Central memory CD8-positive, alpha-beta T cell (primary cell): ENCODE results near the gene TESK2.
A peak's percentile ranks its signal among the peaks of the same experiment; 100 is the strongest.

Experiments
- ATAC-seq: fragments of 150-1000 bp; cut with Tn5 transposase; replicated peaks from 2 replicates; pipeline ENCODE4 v1.10.0; 2022; ENCODE audit warnings: mild to moderate bottlenecking, moderate FRiP score, moderate number of reproducible peaks; ENCODE audit not compliant: poor library complexity, severe bottlenecking; ENCODE audit errors: extremely low read depth
- DNase-seq, 2 donors: peaks; one replicate each; pipeline ENCODE4 v3.0.0; 2021; ENCODE audit warnings: low spot score in 2 of 2
- H3K27ac Mint-ChIP-seq: one replicate; pipeline ENCODE4 v1.8.0; 2022; ENCODE audit warnings: low read depth, mild to moderate bottlenecking, moderate library complexity, mixed read lengths
- H3K27me3 Mint-ChIP-seq: one replicate; pipeline ENCODE4 v1.8.0; 2022; ENCODE audit warnings: mixed read lengths
- H3K36me3 Mint-ChIP-seq: one replicate; pipeline ENCODE4 v1.8.0; 2022; ENCODE audit warnings: mild to moderate bottlenecking, moderate library complexity, mixed read lengths; ENCODE audit not compliant: insufficient read depth
- H3K4me1 Mint-ChIP-seq: one replicate; pipeline ENCODE4 v1.8.0; 2022; ENCODE audit warnings: mixed read lengths
- H3K4me3 Mint-ChIP-seq: one replicate; pipeline ENCODE4 v1.8.0; 2022; ENCODE audit warnings: mild to moderate bottlenecking, moderate library complexity, mixed read lengths
- H3K9me3 Mint-ChIP-seq: one replicate; pipeline ENCODE4 v1.8.0; 2022; ENCODE audit warnings: mixed read lengths

Gene TESK2

GRCh38 chr1:45304311-45305081 is 186.5 kb downstream of the TESK2 start:
- DNase-seq (no peak), ATAC-seq (no peak)
- H3K27ac Mint-ChIP-seq = peak overlapping the region; percentile 94
- H3K36me3 Mint-ChIP-seq = peaks cover 11% of the 10 kb centered on the region
- H3K4me1 Mint-ChIP-seq = peaks cover 18% of the 10 kb centered on the region
- H3K9me3 Mint-ChIP-seq = no peaks in the 10 kb centered on the region
- H3K4me3 Mint-ChIP-seq = peak overlapping the region; percentile 89
- H3K27me3 Mint-ChIP-seq = no peaks in the 10 kb centered on the region

- H3K4me1 Mint-ChIP-seq = peaks cover 18% of the 10 kb centered on the region
- peak overlapping the region; percentile 89 for H3K4me3 Mint-ChIP-seq
- peak overlapping the region; percentile 94 for H3K27ac Mint-ChIP-seq
- no peaks in the 10 kb centered on the region for H3K27me3 Mint-ChIP-seq
- peaks cover 11% of the 10 kb centered on the region for H3K36me3 Mint-ChIP-seq
- ATAC-seq (peak; percentile 90), DNase-seq (peak; percentile 85 to 88)
- H3K9me3 Mint-ChIP-seq = no peaks in the 10 kb centered on the region
Measured at GRCh38 chr1:45303520-45304310, 187.2 kb downstream of the TESK2 start.

DNA sequence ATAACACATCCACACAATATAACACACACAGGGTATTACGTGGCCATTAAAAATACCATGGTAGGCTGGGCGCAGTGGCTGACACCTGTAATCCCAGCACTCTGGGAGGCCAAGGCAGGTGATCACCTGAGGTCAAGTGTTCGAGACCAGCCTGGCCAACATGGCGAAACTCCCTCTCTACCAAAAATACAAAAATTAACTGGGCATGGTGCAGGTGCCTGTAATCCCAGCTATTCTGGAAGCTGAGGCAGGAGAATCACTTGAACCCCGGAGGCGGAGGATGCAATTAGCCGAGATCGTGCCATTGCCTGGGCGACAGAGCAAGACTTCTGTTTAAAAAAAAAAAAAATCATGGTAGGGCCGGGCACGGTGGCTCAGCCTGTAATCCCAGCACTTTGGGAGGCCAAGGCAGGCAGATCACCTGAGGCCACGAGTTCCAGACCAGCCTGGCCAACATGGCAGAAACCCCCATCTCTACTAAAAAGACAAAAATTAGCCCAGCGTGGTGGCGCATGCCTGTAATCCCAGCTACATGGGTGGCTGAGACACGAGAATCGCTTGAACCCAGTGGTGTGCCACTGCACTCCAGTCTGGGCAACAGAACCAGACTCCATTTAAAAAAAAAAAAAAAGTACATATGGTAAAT is 188.3 kb downstream of the TESK2 start:
- Mint-ChIP-seq H3K4me1 (peaks cover 18% of the 10 kb centered on the region), H3K4me3 (peak overlapping the region; percentile 89), H3K9me3 (no peaks in the 10 kb centered on the region), H3K36me3 (peaks cover 11% of the 10 kb centered on the region), H3K27ac (peak overlapping the region; percentile 94), H3K27me3 (no peaks in the 10 kb centered on the region)
- DNase-seq (no peak), ATAC-seq (no peak)

DNA sequence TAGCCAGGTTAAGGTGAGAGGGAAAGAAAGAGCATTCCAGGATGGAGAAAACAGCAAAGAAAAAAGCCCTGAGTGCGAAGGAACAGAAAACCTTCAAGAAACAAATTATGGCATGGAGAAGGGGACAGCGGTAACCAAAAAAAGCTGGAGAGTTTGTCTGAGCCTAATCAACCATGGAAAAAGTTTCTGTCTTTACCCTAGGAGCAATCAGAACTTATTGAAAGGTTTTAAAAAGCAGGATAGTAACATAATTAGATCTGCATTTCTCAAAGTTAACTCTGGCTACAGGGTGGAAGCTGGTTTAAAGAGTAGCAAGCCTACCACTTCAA is 190.3 kb downstream of the TESK2 start:
- no peak for ATAC-seq
- Mint-ChIP-seq H3K36me3 (peaks cover 11% of the 10 kb centered on the region), H3K4me1 (peaks cover 18% of the 10 kb centered on the region), H3K4me3 (no peak overlapping the region), H3K27me3 (no peaks in the 10 kb centered on the region), H3K9me3 (no peaks in the 10 kb centered on the region), H3K27ac (peak overlapping the region; percentile 38)
- DNase-seq = no peak

DNA sequence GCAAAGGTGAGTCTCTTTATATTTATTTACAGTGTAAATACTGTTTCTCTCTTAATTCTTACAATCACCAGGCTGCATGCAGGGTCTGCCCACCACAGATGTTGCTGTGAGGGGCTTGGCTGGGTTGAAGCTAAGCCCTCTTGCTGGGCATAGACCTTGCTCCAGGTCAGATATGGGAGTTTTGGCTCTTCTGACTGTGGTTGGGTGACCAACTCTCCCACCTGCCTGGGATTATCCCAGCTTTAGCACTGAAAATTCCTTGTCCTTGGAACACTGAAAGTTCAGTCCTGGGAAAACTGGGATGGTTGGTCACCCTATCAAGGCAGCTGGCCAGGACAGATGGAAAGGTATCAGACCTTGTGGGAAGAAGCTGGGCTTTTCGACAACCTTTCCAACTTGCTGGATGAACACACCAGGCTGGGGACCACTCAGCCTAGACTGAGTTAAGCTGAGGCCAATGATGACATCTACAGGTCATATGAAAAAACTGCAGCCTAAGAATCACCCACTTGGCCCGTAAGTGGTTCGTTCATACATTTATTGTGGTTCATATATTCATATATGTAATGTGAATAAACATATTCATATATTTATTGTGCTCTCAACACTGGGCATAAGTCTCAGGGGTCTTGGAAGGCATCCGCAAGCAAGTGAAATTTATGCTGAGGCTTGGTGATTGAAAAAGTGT is 190.8 kb downstream of the TESK2 start:
- Mint-ChIP-seq H3K9me3 (no peaks in the 10 kb centered on the region), H3K27ac (peak overlapping the region; percentile 38)

GRCh38 chr1:45299296-45299695 is 191.7 kb downstream of the TESK2 start:
- Mint-ChIP-seq H3K27me3 (no peaks in the 10 kb centered on the region), H3K9me3 (no peaks in the 10 kb centered on the region), H3K36me3 (peaks cover 10% of the 10 kb centered on the region), H3K4me3 (no peak overlapping the region), H3K4me1 (peaks cover 5% of the 10 kb centered on the region), H3K27ac (no peak overlapping the region)
- ATAC-seq (no peak), DNase-seq (no peak)

More for the DNA sequence above, 190.8 kb downstream of the TESK2 start:
- DNase-seq (peak in 1 of 2 donors; percentile 26), ATAC-seq (no peak)
- H3K4me1 Mint-ChIP-seq = peaks cover 13% of the 10 kb centered on the region
- H3K36me3 Mint-ChIP-seq = peaks cover 11% of the 10 kb centered on the region
- H3K4me3 Mint-ChIP-seq = no peak overlapping the region
- no peaks in the 10 kb centered on the region for H3K27me3 Mint-ChIP-seq

DNA sequence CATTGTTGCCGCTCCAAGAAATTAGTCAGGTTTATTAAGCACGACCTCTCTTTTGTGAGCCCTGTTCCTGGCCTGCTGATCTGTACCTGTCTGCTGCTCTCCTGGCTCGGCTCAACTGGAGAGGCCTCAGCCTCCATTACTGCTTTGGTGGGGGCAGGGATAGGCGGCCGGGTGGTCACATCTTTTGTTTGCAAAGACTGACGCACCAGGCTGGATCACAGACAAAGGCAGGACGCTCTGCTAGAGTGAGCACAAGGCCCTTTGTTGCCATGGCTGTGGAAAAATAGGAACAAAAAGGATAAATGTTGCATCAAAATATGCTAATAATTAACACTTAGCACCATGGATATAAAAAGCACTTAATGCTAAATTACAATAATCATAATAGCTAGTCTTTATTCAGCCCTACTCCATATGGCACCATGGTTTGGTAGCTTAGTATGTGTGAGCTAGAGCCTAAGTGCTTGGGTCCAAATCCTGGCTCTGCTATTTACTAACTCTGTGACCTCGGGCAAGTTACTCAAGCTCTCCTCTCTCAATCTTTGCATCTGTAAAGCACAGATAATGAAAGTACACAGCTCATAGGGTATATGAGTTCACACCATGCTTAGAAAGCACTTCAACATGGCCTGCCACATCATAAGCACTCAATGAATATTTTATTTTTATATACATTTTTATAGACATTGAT is 193.2 kb downstream of the TESK2 start:
- no peak for DNase-seq
- Mint-ChIP-seq H3K4me1 (peaks cover 3% of the 10 kb centered on the region), H3K36me3 (peaks cover 2% of the 10 kb centered on the region), H3K27me3 (no peaks in the 10 kb centered on the region), H3K9me3 (no peaks in the 10 kb centered on the region), H3K4me3 (no peak overlapping the region), H3K27ac (no peak overlapping the region)
- ATAC-seq = no peak
